Panc1 (cell line): ENCODE measurements around the gene NPSR1. TPM values are rescaled to one million over a fixed set of nuclear protein-coding genes. Genes with fewer than 3 reads are reported as not detected.

Experiments used
- ATAC-seq: fragments of 200-7000 bp; cut with Tn5 transposase; 2 replicates; pipeline ENCODE4 v1.9.1; 2020; ENCODE audit warnings: mild to moderate bottlenecking, moderate library complexity
- BruUV-seq: library from RNA; stranded (reverse); fragments of 400-500 nt; replicated peaks from 2 replicates; lab custom pipeline; 2021; lab: Mats Ljungman, UMichigan
- CTCF ChIA-PET: fragments of 300-600 bp; sonication (Branson Sonifier 250); formaldehyde crosslinking; loops from one replicate; lab custom pipeline; 2022; ENCODE audit warnings: antibody characterized with exemption; lab: Charles Lee
- POLR2A ChIA-PET: fragments of 300-600 bp; sonication (Branson Sonifier 250); formaldehyde crosslinking; loops from one replicate; lab custom pipeline; 2022; ENCODE audit warnings: antibody characterized with exemption; lab: Charles Lee
- DNase-seq: peaks from one replicate; pipeline ENCODE4 v3.0.0-alpha.2; 2010; ENCODE audit warnings: low read depth, low spot score
- H3K27ac ChIP-seq: 2 replicates; pipeline ENCODE4 v1.5.1; 2011; ENCODE audit warnings: mild to moderate bottlenecking, low read length, inconsistent platforms
- H3K27me3 ChIP-seq: fragments of 200-500 bp; sonication (Bioruptor generic); 2 replicates; pipeline ENCODE4 v1.6.0; 2014; ENCODE audit warnings: low read length, inconsistent platforms; ENCODE audit not compliant: control insufficient read depth, insufficient read depth
- H3K36me3 ChIP-seq: fragments of 200-500 bp; sonication (Bioruptor generic); 2 replicates; pipeline ENCODE4 v1.5.1; 2014; ENCODE audit warnings: inconsistent platforms, mild to moderate bottlenecking, low read length, moderate library complexity; ENCODE audit not compliant: control insufficient read depth, insufficient read depth
- H3K4me1 ChIP-seq: 2 replicates; pipeline ENCODE4 v1.5.1; 2011; ENCODE audit warnings: inconsistent platforms, mild to moderate bottlenecking, low read length, moderate library complexity; ENCODE audit not compliant: control insufficient read depth, insufficient read depth
- H3K4me3 ChIP-seq, 2 experiments: 2 replicates each; pipeline ENCODE4 v1.5.1; 2011 to 2012; ENCODE audit warnings: low read depth in 2 of 2, low read length in 2 of 2, mild to moderate bottlenecking in 2 of 2, inconsistent platforms in 1 of 2, moderate library complexity in 1 of 2
- H3K9me3 ChIP-seq: fragments of 200-500 bp; sonication (Bioruptor generic); 2 replicates; pipeline ENCODE4 v1.5.1; 2014; ENCODE audit warnings: low read depth, mild to moderate bottlenecking, inconsistent platforms, low read length, moderate library complexity; ENCODE audit not compliant: control insufficient read depth, insufficient read depth
- CTCF ChIP-seq: fragments of 450-650 bp; IDR thresholded peaks from 2 replicates; pipeline ENCODE4 v1.5.1; 2017; ENCODE audit warnings: mild to moderate bottlenecking
- POLR2AphosphoS5 ChIP-seq: IDR thresholded peaks from 2 replicates; pipeline ENCODE4 v1.6.1; 2012; ENCODE audit warnings: mild to moderate bottlenecking, low read depth, low read length, moderate library complexity
- REST ChIP-seq, 2 experiments: IDR thresholded peaks; 2 replicates each; pipeline ENCODE4 v1.6.1; 2011 to 2012; ENCODE audit warnings: low read depth in 2 of 2, control low read depth in 1 of 2, low read length in 1 of 2, mild to moderate bottlenecking in 1 of 2, moderate library complexity in 1 of 2; ENCODE audit not compliant: insufficient read depth in 1 of 2
- SIN3A ChIP-seq: IDR thresholded peaks from 2 replicates; pipeline ENCODE4 v1.6.1; 2012; ENCODE audit warnings: low read depth, mild to moderate bottlenecking, low read length, moderate library complexity, borderline replicate concordance; ENCODE audit not compliant: insufficient read depth
- TCF7L2 ChIP-seq: IDR thresholded peaks from 2 replicates; pipeline ENCODE4 v1.6.1; 2011; ENCODE audit warnings: mild to moderate bottlenecking, low read depth, low read length, inconsistent platforms
- in situ Hi-C: cut with HindIII; loops from 2 replicates; pipeline ENCODE4 v1.10.0; 2016; ENCODE audit warnings: low sequenced_read_pairs, low pct_unique_long_range_greater_than_20kb
- intact Hi-C: fragments of 100-400 bp; cut with micrococcal nuclease; formaldehyde crosslinking; loops from one replicate; pipeline ENCODE4 v1.10.0; 2022; ENCODE audit not compliant: unreplicated experiment
- total RNA-seq: library from RNA; stranded (reverse); gene quantifications from one replicate; pipeline ENCODE4 v1.2.1, GENCODE V29; 2021; ENCODE audit not compliant: unreplicated experiment

The NPSR1 gene
- total RNA-seq, 1 experiment from 2014 or later = not detected

- intact Hi-C loops = no loop called here
- BruUV-seq = no TSS peak
- Histone ChIP-seq H3K4me3 (no peak overlapping the region), H3K4me1 (no peaks in the 10 kb centered on the region), H3K9me3 (no peaks in the 10 kb centered on the region), H3K36me3 (no peaks in the 10 kb centered on the region), H3K27me3 (no peaks in the 10 kb centered on the region), H3K27ac (no peak overlapping the region)
- peak; percentile 70; the same call in 1 of the 2 replicates for ATAC-seq
- in situ Hi-C loops = no loop called here
- POLR2A ChIA-PET = no interaction called here
- TF ChIP-seq REST (IDR thresholded peaks at IDR 0.05; ENCODE audit: insufficient read depth in 1 of 2, low read depth in 2 of 2, low read length in 1 of 2) = no peak
- TF ChIP-seq TCF7L2 = no peak
- no peak for TF ChIP-seq POLR2AphosphoS5
- TF ChIP-seq CTCF = no peak
- no peak for TF ChIP-seq SIN3A
- DNase-seq = peak; percentile 58
- CTCF ChIA-PET = interaction anchor here (0.5 to 0.8 kb wide), 3 partner anchors 17 to 542 kb away, joined by 3 to 15 read pairs (median 3); no protein-coding TSS in a partner anchor
These were observed 14.4 kb downstream of the NPSR1 start for GRCh38 chr7:34672430-34672829.

- ChIA-PET POLR2A (no interaction called here), CTCF (interaction anchor here (0.5 to 0.6 kb wide), 2 partner anchors 16 to 543 kb away, joined by 3 to 15 read pairs; no protein-coding TSS in a partner anchor)
- H3K27ac ChIP-seq = no peak overlapping the region
- intact Hi-C loops (no loop called here), in situ Hi-C loops (no loop called here)
- H3K27me3 ChIP-seq = no peaks in the 10 kb centered on the region
- H3K36me3 ChIP-seq = no peaks in the 10 kb centered on the region
- H3K9me3 ChIP-seq = no peaks in the 10 kb centered on the region
- DNase-seq (no peak), ATAC-seq (peak; percentile 37; the same call in 1 of the 2 replicates)
- no peak for TF ChIP-seq CTCF
- TF ChIP-seq SIN3A = no peak
- TF ChIP-seq TCF7L2 = no peak
- TF ChIP-seq POLR2AphosphoS5 = no peak
- no peak for TF ChIP-seq REST (IDR thresholded peaks at IDR 0.05; ENCODE audit: insufficient read depth in 1 of 2, low read depth in 2 of 2, low read length in 1 of 2)
- BruUV-seq = no TSS peak
- no peak overlapping the region for H3K4me3 ChIP-seq
- no peaks in the 10 kb centered on the region for H3K4me1 ChIP-seq
These were observed 15.0 kb downstream of the NPSR1 start for GRCh38 chr7:34673066-34673465.
